ENCODE results near the gene RBP7.

- TF ChIP-seq, protein P1, sequence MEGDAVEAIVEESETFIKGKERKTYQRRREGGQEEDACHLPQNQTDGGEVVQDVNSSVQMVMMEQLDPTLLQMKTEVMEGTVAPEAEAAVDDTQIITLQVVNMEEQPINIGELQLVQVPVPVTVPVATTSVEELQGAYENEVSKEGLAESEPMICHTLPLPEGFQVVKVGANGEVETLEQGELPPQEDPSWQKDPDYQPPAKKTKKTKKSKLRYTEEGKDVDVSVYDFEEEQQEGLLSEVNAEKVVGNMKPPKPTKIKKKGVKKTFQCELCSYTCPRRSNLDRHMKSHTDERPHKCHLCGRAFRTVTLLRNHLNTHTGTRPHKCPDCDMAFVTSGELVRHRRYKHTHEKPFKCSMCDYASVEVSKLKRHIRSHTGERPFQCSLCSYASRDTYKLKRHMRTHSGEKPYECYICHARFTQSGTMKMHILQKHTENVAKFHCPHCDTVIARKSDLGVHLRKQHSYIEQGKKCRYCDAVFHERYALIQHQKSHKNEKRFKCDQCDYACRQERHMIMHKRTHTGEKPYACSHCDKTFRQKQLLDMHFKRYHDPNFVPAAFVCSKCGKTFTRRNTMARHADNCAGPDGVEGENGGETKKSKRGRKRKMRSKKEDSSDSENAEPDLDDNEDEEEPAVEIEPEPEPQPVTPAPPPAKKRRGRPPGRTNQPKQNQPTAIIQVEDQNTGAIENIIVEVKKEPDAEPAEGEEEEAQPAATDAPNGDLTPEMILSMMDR (IDR thresholded peaks at IDR 0.05): no peak
- TF ChIP-seq POLR2AphosphoS5 (IDR thresholded peaks at IDR 0.05): no peak
Measured at GRCh38 chr1:9960011-9960410, 37.0 kb upstream of the RBP7 start.
